A673 (cell line): ENCODE results near the gene WNK1. TPM values are rescaled to one million over a fixed set of nuclear protein-coding genes. Genes with fewer than 3 reads are reported as not detected.
"Not testable (repeated sequence)": the region's sequence is repeated elsewhere in the genome, so short reads cannot be mapped to it uniquely, and the experiment has no call there.

Experiments
- BruUV-seq: library from RNA; stranded (reverse); fragments of 400-500 nt; replicated peaks from 2 replicates; lab custom pipeline; 2021; lab: Mats Ljungman, UMichigan
- CTCF ChIA-PET: fragments of 300-600 bp; sonication (Branson Sonifier 250); formaldehyde crosslinking; loops from one replicate; lab custom pipeline; 2022; ENCODE audit warnings: antibody characterized with exemption; lab: Charles Lee
- POLR2A ChIA-PET: fragments of 300-600 bp; sonication (Branson Sonifier 250); formaldehyde crosslinking; loops from one replicate; lab custom pipeline; 2022; ENCODE audit warnings: antibody characterized with exemption; ENCODE audit not compliant: low non-redundant PET; lab: Charles Lee
- DNase-seq: peaks from one replicate; pipeline ENCODE4 v3.0.0-alpha.2; 2015; ENCODE audit warnings: low spot score
- H3K27ac ChIP-seq: fragments of 200-600 bp; sonication (generic); 2 replicates; pipeline ENCODE4 v1.5.1; 2016; ENCODE audit warnings: mixed run types, low read depth, mild to moderate bottlenecking, mixed read lengths, antibody characterized with exemption, low read length; ENCODE audit not compliant: poor library complexity, severe bottlenecking
- H3K27me3 ChIP-seq: fragments of 200-600 bp; sonication (generic); replicated peaks from 2 replicates; pipeline ENCODE4 v1.6.1; 2017; ENCODE audit warnings: mixed run types, low read depth, mild to moderate bottlenecking, mixed read lengths, antibody characterized with exemption, low read length; ENCODE audit not compliant: insufficient read depth, poor library complexity
- H3K36me3 ChIP-seq: fragments of 200-600 bp; sonication (generic); 2 replicates; pipeline ENCODE4 v1.6.1; 2016; ENCODE audit warnings: mixed run types, mild to moderate bottlenecking, mixed read lengths, antibody characterized with exemption, low read length; ENCODE audit not compliant: insufficient read depth, poor library complexity, severe bottlenecking
- H3K4me1 ChIP-seq: fragments of 200-600 bp; sonication (generic); 2 replicates; pipeline ENCODE4 v1.6.1; 2017; ENCODE audit warnings: mixed run types, mild to moderate bottlenecking, mixed read lengths, antibody characterized with exemption, low read length; ENCODE audit not compliant: insufficient read depth, poor library complexity, severe bottlenecking
- H3K4me3 ChIP-seq: fragments of 200-600 bp; sonication (generic); 2 replicates; pipeline ENCODE4 v1.5.1; 2016; ENCODE audit warnings: low read depth, mixed run types, mild to moderate bottlenecking, mixed read lengths, low read length; ENCODE audit not compliant: poor library complexity, severe bottlenecking
- H3K9me3 ChIP-seq: fragments of 200-600 bp; sonication (generic); 2 replicates; pipeline ENCODE4 v1.6.1; 2016; ENCODE audit warnings: mixed run types, low read depth, mild to moderate bottlenecking, mixed read lengths, antibody characterized with exemption, low read length; ENCODE audit not compliant: poor library complexity, severe bottlenecking
- EZH2 ChIP-seq: fragments of 200-600 bp; sonication (generic); IDR thresholded peaks from 2 replicates; pipeline ENCODE4 v1.6.1; 2017; ENCODE audit warnings: borderline replicate concordance, low read depth, mild to moderate bottlenecking, mixed read lengths, antibody characterized with exemption, low read length; ENCODE audit not compliant: poor library complexity, severe bottlenecking
- intact Hi-C: fragments of 100-400 bp; cut with micrococcal nuclease; formaldehyde crosslinking; loops from one replicate; pipeline ENCODE4 v1.10.0; 2022; ENCODE audit not compliant: unreplicated experiment
- total RNA-seq: library from RNA; stranded (reverse); gene quantifications from 2 replicates; pipeline ENCODE4 v1.2.3, GENCODE V29; 2021
- TF ChIP-seq, protein P1 (sequence below): fragments of 300-800, 200-600 bp; sonication (generic); conservative IDR thresholded peaks from 2 replicates; pipeline ENCODE4 v1.5.1; 2017; ENCODE audit warnings: low read depth, mild to moderate bottlenecking, antibody characterized with exemption, low read length, moderate library complexity, mixed read lengths

The WNK1 gene
- total RNA-seq, 1 experiment from 2014 or later: 161 TPM

DNA sequence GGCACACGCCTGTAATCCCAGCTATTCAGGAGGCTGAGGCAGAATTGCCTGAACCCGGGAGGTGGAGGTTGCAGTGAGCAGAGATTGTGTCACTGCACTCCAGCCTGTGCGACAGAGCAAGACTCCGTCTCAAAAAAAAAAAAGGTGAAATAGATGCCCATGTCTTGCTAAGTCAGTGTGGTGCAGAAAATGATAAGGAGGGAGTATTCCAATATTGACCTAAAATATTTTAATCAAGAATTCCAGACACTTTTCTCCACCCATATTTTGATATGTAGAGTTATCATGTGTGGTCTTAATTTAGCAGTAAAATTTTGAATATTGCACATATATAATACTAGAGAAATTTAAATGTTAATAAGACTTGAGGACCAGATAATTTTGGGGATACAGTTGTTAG lies 57.7 kb downstream of the WNK1 start:
- Histone ChIP-seq H3K36me3 (peaks cover 4% of the 10 kb centered on the region), H3K9me3 (no peaks in the 10 kb centered on the region), H3K27ac (no peak overlapping the region), H3K27me3 (no peaks in the 10 kb centered on the region), H3K4me1 (peaks cover 30% of the 10 kb centered on the region), H3K4me3 (no peak overlapping the region)
- CTCF ChIA-PET: no interaction called here
- no peak for TF ChIP-seq EZH2
- TF ChIP-seq, protein P1, sequence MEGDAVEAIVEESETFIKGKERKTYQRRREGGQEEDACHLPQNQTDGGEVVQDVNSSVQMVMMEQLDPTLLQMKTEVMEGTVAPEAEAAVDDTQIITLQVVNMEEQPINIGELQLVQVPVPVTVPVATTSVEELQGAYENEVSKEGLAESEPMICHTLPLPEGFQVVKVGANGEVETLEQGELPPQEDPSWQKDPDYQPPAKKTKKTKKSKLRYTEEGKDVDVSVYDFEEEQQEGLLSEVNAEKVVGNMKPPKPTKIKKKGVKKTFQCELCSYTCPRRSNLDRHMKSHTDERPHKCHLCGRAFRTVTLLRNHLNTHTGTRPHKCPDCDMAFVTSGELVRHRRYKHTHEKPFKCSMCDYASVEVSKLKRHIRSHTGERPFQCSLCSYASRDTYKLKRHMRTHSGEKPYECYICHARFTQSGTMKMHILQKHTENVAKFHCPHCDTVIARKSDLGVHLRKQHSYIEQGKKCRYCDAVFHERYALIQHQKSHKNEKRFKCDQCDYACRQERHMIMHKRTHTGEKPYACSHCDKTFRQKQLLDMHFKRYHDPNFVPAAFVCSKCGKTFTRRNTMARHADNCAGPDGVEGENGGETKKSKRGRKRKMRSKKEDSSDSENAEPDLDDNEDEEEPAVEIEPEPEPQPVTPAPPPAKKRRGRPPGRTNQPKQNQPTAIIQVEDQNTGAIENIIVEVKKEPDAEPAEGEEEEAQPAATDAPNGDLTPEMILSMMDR: no peak
- POLR2A ChIA-PET: no interaction called here
- DNase-seq: no peak
- no TSS peak for BruUV-seq
- intact Hi-C loops: loop anchor here (5.0 to 10.0 kb wide), 2 partner anchors 58 to 285 kb away; partner anchors contain the start of gene WNK1

DNA sequence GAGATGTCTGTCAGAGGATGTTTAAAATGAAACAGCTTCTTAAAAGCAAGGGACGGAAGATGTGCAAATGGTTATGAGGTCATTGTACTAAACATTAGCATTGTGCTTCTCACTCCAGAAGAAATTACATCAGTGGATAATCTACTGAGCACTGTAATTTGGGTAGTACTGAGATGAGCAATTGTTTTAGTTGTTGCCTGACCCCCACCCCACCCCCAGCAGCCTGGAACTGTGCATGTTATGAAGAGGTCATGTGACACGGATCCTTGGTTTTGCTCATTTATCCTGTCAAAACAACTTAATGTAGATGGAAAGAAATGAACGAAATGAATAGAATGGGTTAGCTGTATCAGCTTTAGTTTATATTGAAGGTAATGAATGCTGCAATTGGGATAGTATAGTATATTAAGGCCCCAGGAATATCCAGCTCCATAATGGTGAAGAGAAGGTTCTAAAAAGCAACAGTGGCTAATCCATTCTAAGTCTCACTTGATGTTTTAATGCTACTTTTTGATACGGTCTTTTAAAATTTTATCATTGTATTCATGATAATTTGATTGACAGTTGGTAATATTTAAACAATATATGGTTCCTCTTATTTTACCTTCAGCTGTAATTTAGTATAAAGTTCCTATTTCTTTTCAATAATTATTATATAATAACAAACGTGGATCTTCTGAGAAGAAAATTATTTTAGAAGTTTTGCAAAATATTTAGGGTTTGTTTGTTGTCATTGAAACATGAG lies 58.5 kb downstream of the WNK1 start:
- H3K4me3 ChIP-seq: no peak overlapping the region
- no peaks in the 10 kb centered on the region for H3K27me3 ChIP-seq
- ChIA-PET POLR2A (interaction anchor here (0.7 kb wide), 1 partner anchor 119 kb away, joined by 5 read pairs; no protein-coding TSS in a partner anchor), CTCF (no interaction called here)
- DNase-seq: no peak
- no peak overlapping the region for H3K27ac ChIP-seq
- no peaks in the 10 kb centered on the region for H3K9me3 ChIP-seq
- H3K4me1 ChIP-seq: peaks cover 29% of the 10 kb centered on the region
- intact Hi-C loops: loop anchor here (5.0 to 10.0 kb wide), 2 partner anchors 59 to 284 kb away; partner anchors contain the start of gene WNK1
- H3K36me3 ChIP-seq: peaks cover 4% of the 10 kb centered on the region
- TF ChIP-seq EZH2: no peak
- TF ChIP-seq, protein P1: no peak
- BruUV-seq: no TSS peak

DNA sequence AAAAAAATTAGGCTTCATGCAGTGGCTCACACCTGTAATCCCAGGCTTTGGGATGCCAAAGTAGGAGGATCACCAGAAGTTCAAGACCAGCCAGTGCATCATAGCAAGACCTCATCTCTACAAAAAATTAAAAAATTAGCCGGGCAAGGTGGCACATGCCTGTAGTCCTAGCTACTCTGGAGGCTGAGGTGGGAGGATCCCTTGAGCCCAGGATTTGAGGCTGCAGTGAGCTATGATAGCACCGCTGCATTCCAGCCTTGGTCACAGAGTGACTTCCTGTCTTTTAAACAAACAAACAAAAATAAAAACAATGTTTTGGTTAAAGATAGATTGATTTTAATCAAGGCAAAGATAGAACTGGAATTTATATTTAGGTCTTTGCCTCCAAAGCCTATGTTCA lies 60.6 kb downstream of the WNK1 start:
- intact Hi-C loops: loop anchor here (2.0 to 10.0 kb wide), 3 partner anchors 61 to 282 kb away; partner anchors contain the start of gene WNK1
- POLR2A ChIA-PET: no interaction called here
- no TSS peak for BruUV-seq
- TF ChIP-seq, protein P1: no peak
- TF ChIP-seq EZH2: no peak
- Histone ChIP-seq H3K4me1 (peaks cover 27% of the 10 kb centered on the region), H3K9me3 (no peaks in the 10 kb centered on the region), H3K36me3 (peaks cover 12% of the 10 kb centered on the region), H3K4me3 (no peak overlapping the region), H3K27me3 (no peaks in the 10 kb centered on the region), H3K27ac (no peak overlapping the region)
- CTCF ChIA-PET: no interaction called here
- no peak for DNase-seq

DNA sequence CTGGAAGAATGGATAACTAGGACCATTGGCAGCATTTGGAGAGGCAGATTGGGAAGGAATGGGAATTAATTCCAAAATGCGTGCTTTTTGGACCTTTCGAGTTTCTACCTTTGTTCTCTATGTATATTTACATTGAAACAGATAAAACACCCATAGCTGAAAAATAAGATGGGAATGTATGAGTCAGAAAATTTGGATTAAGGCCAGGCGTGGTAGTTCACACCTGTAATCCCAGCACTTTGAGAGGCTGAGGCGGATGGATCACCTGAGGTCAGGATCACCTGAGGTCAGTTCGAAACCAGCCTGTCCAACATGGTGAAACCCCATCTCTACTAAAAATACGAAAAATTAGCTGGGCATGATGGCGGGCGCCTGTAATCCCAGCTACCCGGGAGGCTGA lies 65.1 kb downstream of the WNK1 start:
- BruUV-seq, POLR2A ChIA-PET, H3K27ac ChIP-seq, H3K27me3 ChIP-seq, H3K4me3 ChIP-seq, DNase-seq, H3K9me3 ChIP-seq: not testable (repeated sequence)
- H3K4me1 ChIP-seq: peaks cover 18% of the 10 kb centered on the region
- peaks cover 13% of the 10 kb centered on the region for H3K36me3 ChIP-seq
- intact Hi-C loops: loop anchor here (5.0 to 10.0 kb wide), 3 partner anchors 130 to 765 kb away; partner anchors contain the start of gene RAD52
- CTCF ChIA-PET: interaction anchor here (0.9 to 1.0 kb wide), 2 partner anchors 203 to 276 kb away, joined by 3 to 5 read pairs; no protein-coding TSS in a partner anchor
